K562 (cell line): ENCODE data around the gene DNAJC17.

Source experiments
- MXI1 ChIP-seq: IDR thresholded peaks from 2 replicates; pipeline ENCODE4 v1.6.1; 2011; ENCODE audit warnings: low read depth, mild to moderate bottlenecking, improper control_type of control experiment, low read length
- POLR2A ChIP-seq: fragments of 450-650 bp; conservative IDR thresholded peaks from 2 replicates; pipeline ENCODE4 v1.6.1; 2016

GRCh38 chr15:40829115-40829514 lies 21.8 kb upstream of the DNAJC17 start:
- TF ChIP-seq POLR2A = no peak
- TF ChIP-seq MXI1 = no peak
